ENCODE data around the gene TMEM164.

GRCh38 chrX:110097920-110098319 lies 95.0 kb downstream of the TMEM164 start:
- TF ChIP-seq CTCF (conservative IDR thresholded peaks at IDR 0.05 in 1 of 2, IDR thresholded peaks at IDR 0.05 in 1 of 2; ENCODE audit: extremely low read depth in 1 of 2, insufficient read depth in 1 of 2, low read depth in 1 of 2, low read length in 2 of 2) (no peak), EZH2 (IDR thresholded peaks at IDR 0.05; ENCODE audit: borderline replicate concordance, low read length) (no peak)

All from mammary epithelial cell (primary cell).